GM23248 (cell line): ENCODE measurements around the gene SIRPG.

Source experiments
- EZH2 ChIP-seq: fragments of 200-600 bp; sonication (generic); IDR thresholded peaks from 2 replicates; pipeline ENCODE4 v1.6.1; 2018; ENCODE audit warnings: antibody characterized with exemption, mild to moderate bottlenecking; ENCODE audit not compliant: insufficient read depth, poor library complexity, severe bottlenecking
- EZH2phosphoT487 ChIP-seq: fragments of 200-600 bp; sonication (generic); IDR thresholded peaks from 2 replicates; pipeline ENCODE4 v1.6.1; 2018; ENCODE audit warnings: antibody characterized with exemption, moderate library complexity, mild to moderate bottlenecking, low read depth; ENCODE audit not compliant: insufficient read depth

- TF ChIP-seq EZH2: no peak
- TF ChIP-seq EZH2phosphoT487: no peak
Measured at GRCh38 chr20:1665345-1665744, 7.8 kb upstream of the SIRPG start.
